Calu3 (cell line): ENCODE results near the gene CCR3. TPM values are rescaled to one million over a fixed set of nuclear protein-coding genes. Genes with fewer than 3 reads are reported as not detected.

Experiments used
- BruUV-seq: library from RNA; stranded (reverse); fragments of 400-500 nt; replicated peaks from 2 replicates; lab custom pipeline; 2021; lab: Mats Ljungman, UMichigan
- CTCF ChIA-PET: fragments of 300-600 bp; sonication (Branson Sonifier 250); formaldehyde crosslinking; loops from one replicate; lab custom pipeline; 2022; ENCODE audit warnings: antibody characterized with exemption; lab: Charles Lee
- DNase-seq: peaks from one replicate; pipeline ENCODE4 v3.0.0; 2022
- H3K27ac Mint-ChIP-seq: one replicate; pipeline ENCODE4 v1.8.0; 2022; ENCODE audit warnings: mixed read lengths; ENCODE audit not compliant: unreplicated experiment
- H3K27me3 Mint-ChIP-seq: one replicate; pipeline ENCODE4 v1.8.0; 2022; ENCODE audit warnings: mixed read lengths; ENCODE audit not compliant: unreplicated experiment
- H3K36me3 Mint-ChIP-seq: one replicate; pipeline ENCODE4 v1.8.0; 2022; ENCODE audit warnings: mild to moderate bottlenecking, moderate library complexity, mixed read lengths; ENCODE audit not compliant: insufficient read depth, unreplicated experiment
- H3K4me1 Mint-ChIP-seq: one replicate; pipeline ENCODE4 v1.8.0; 2022; ENCODE audit warnings: mild to moderate bottlenecking, low read depth, mixed read lengths; ENCODE audit not compliant: unreplicated experiment
- H3K4me3 Mint-ChIP-seq: one replicate; pipeline ENCODE4 v1.8.0; 2022; ENCODE audit warnings: mild to moderate bottlenecking, low read depth, moderate library complexity, mixed read lengths; ENCODE audit not compliant: unreplicated experiment
- H3K9me3 Mint-ChIP-seq: one replicate; pipeline ENCODE4 v1.8.0; 2022; ENCODE audit warnings: low read depth, mixed read lengths; ENCODE audit not compliant: unreplicated experiment
- intact Hi-C: fragments of 100-400 bp; cut with micrococcal nuclease; formaldehyde crosslinking; loops from one replicate; pipeline ENCODE4 v1.10.0; 2022; ENCODE audit not compliant: unreplicated experiment
- total RNA-seq: library from RNA; stranded (reverse); gene quantifications from 2 replicates; pipeline ENCODE4 v1.2.3, GENCODE V29; 2022
- TF ChIP-seq, protein P1 (sequence below): fragments of 200-600 bp; IDR thresholded peaks from one replicate; pipeline ENCODE4 v1.8.0; 2022; ENCODE audit warnings: antibody characterized with exemption; ENCODE audit not compliant: unreplicated experiment

CCR3 gene
- total RNA-seq, 1 experiment from 2014 or later: 0.17 TPM

DNA sequence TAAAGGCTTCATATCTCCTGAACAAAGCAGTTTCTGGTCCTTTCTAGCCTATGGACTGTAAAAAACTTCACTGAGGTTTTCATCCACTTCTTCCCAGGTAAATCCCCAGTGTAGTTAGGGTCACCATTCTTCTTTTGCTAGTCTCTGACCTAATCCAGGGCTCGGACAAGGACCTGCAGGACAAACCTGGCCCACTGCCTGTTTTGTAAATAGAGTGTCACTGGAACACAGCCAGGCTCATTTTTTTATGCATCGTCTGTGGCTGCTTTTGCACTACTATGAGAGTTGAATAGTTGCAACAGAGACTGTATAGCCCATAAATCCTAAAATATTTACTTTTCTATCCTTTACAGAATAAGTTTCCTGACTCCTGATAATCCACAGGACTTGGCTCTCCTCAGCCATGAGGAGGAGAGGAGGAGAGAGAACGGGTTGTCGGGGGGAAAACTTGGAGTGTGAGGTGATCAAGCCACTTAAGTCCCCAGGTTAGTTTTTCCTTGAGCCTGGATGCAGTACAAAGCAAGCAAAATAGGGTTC, 29.0 kb downstream of the CCR3 start:
- H3K27ac Mint-ChIP-seq: no peak overlapping the region
- no TSS peak for BruUV-seq
- H3K4me3 Mint-ChIP-seq: no peak overlapping the region
- peaks cover 59% of the 10 kb centered on the region for H3K27me3 Mint-ChIP-seq
- intact Hi-C loops: loop anchor here (10.0 kb wide), 1 partner anchor 104 kb away; the partner anchor contains the start of gene CCR5
- H3K4me1 Mint-ChIP-seq: no peaks in the 10 kb centered on the region
- no peak for DNase-seq
- H3K9me3 Mint-ChIP-seq: no peaks in the 10 kb centered on the region
- H3K36me3 Mint-ChIP-seq: no peaks in the 10 kb centered on the region
- CTCF ChIA-PET: no interaction called here
- TF ChIP-seq, protein P1, sequence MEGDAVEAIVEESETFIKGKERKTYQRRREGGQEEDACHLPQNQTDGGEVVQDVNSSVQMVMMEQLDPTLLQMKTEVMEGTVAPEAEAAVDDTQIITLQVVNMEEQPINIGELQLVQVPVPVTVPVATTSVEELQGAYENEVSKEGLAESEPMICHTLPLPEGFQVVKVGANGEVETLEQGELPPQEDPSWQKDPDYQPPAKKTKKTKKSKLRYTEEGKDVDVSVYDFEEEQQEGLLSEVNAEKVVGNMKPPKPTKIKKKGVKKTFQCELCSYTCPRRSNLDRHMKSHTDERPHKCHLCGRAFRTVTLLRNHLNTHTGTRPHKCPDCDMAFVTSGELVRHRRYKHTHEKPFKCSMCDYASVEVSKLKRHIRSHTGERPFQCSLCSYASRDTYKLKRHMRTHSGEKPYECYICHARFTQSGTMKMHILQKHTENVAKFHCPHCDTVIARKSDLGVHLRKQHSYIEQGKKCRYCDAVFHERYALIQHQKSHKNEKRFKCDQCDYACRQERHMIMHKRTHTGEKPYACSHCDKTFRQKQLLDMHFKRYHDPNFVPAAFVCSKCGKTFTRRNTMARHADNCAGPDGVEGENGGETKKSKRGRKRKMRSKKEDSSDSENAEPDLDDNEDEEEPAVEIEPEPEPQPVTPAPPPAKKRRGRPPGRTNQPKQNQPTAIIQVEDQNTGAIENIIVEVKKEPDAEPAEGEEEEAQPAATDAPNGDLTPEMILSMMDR: no peak

DNA sequence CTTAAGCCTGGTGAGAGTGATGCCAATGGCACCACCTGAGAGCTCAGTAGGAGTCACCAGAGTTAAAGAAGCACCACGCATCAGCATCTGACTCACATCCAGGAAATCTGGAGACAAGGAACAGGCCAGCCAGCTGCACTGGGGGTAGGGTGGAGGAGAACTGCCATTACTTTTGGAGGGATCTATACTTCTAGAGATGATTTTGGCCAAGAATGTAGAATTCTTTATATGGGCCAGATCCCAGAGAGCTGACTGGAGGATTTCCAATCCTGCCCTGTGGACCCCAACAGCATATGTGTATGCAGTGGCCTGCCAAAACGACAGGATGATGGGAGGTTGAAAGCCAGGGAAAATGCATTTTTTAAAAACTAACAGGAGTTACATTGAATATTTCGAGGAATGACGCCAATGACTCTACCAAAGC, 29.8 kb downstream of the CCR3 start:
- no peaks in the 10 kb centered on the region for H3K36me3 Mint-ChIP-seq
- CTCF ChIA-PET: no interaction called here

DNA sequence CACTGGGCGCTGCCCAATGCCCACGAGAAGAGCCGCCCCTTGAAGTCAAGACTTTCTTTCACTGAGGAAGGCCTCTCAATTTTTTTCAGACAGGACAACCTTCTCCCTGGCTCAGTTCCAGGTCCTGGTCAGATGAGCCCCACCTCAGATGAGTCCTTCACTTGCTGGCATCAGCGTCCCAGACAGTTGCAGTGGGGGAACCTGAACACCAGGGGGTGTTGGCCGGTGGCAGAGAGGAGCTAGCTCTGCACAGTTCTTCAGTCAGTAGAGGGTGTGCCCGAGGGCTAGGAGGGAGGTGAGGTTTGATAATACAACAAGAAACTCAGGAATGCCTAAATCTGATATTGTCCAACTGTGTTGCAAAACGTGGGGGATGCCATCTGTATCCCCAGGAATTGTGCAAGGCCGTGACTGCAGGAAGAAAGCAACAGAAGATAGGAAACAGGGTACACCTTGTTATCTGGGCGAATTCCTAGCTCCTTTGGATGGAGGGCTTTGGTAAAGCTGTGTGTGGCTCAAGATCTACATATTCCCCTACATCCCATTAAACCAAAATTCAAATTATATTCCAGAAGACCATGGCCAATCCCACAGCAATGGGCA, 34.3 kb downstream of the CCR3 start:
- Mint-ChIP-seq H3K36me3 (no peaks in the 10 kb centered on the region), H3K27ac (no peak overlapping the region), H3K27me3 (peaks cover 55% of the 10 kb centered on the region), H3K9me3 (peaks cover 7% of the 10 kb centered on the region), H3K4me1 (no peaks in the 10 kb centered on the region), H3K4me3 (no peak overlapping the region)
- intact Hi-C loops: loop anchor here (10.0 kb wide), 1 partner anchor 98 kb away; the partner anchor contains the start of gene CCR5
- DNase-seq: peak; percentile 60
- BruUV-seq: no TSS peak
- TF ChIP-seq, protein P1: peak; percentile 33
- CTCF ChIA-PET: interaction anchor here (1.0 to 1.3 kb wide), 4 partner anchors 9 to 102 kb away, joined by 3 to 6 read pairs (median 4); no protein-coding TSS in a partner anchor

More for the DNA sequence above, 29.8 kb downstream of the CCR3 start:
- no peak for DNase-seq
- H3K27me3 Mint-ChIP-seq: peaks cover 66% of the 10 kb centered on the region
- H3K4me3 Mint-ChIP-seq: no peak overlapping the region
- intact Hi-C loops: loop anchor here (10.0 kb wide), 1 partner anchor 103 kb away; the partner anchor contains the start of gene CCR5
- no TSS peak for BruUV-seq
- H3K9me3 Mint-ChIP-seq: no peaks in the 10 kb centered on the region
- TF ChIP-seq, protein P1: no peak
- H3K4me1 Mint-ChIP-seq: no peaks in the 10 kb centered on the region
- H3K27ac Mint-ChIP-seq: no peak overlapping the region

DNA sequence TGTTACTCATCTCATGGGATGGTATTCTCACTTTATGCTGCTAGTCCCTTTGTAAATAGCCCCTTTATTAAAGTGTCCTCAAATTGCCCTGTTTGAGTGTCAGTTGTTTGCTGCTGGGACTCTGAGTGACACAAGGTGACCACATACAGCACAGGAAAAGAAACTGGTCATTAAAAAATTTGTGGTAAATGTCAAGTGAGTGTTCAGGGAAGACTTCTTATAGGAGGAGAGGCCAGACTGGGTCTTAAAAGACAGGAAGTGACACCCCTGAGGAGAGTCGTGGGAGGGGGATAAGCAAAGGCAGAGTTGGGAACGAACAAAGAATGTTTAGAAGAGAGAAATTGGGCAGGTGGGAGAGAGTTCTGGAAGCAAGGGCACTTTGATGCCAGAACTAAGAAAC, 35.2 kb downstream of the CCR3 start:
- TF ChIP-seq, protein P1: no peak
- Mint-ChIP-seq H3K27me3 (peaks cover 55% of the 10 kb centered on the region), H3K4me3 (no peak overlapping the region), H3K4me1 (no peaks in the 10 kb centered on the region), H3K27ac (no peak overlapping the region), H3K36me3 (no peaks in the 10 kb centered on the region), H3K9me3 (peaks cover 7% of the 10 kb centered on the region)
- intact Hi-C loops: loop anchor here (10.0 kb wide), 1 partner anchor 97 kb away; the partner anchor contains the start of gene CCR5
- CTCF ChIA-PET: no interaction called here
- BruUV-seq: no TSS peak
- DNase-seq: no peak
